Skeletal muscle tissue (tissue), 4 donors: ENCODE results near the gene DYNC1LI1. TPM values are rescaled to one million over a fixed set of nuclear protein-coding genes. Genes with fewer than 3 reads are reported as not detected.

Source experiments
- H3K27ac ChIP-seq: one replicate; pipeline ENCODE4 v1.7.0; 2013; ENCODE audit warnings: mild to moderate bottlenecking, low read depth, low read length, inconsistent platforms
- H3K27me3 ChIP-seq, 3 donors: one replicate each; pipeline ENCODE4 v1.7.0; 2013; ENCODE audit warnings: low read length in 3 of 3; ENCODE audit not compliant: control insufficient read depth in 3 of 3, insufficient read depth in 3 of 3
- H3K36me3 ChIP-seq, 3 donors: one replicate each; pipeline ENCODE4 v1.7.0; 2013; ENCODE audit warnings: low read length in 3 of 3; ENCODE audit not compliant: control insufficient read depth in 3 of 3, insufficient read depth in 3 of 3
- H3K4me1 ChIP-seq, 3 donors: one replicate each; pipeline ENCODE4 v1.7.0; 2013; ENCODE audit warnings: low read length in 3 of 3, mild to moderate bottlenecking in 3 of 3; ENCODE audit not compliant: control insufficient read depth in 3 of 3, insufficient read depth in 3 of 3
- H3K4me3 ChIP-seq, 3 donors: one replicate each; pipeline ENCODE4 v1.7.0; 2013; ENCODE audit warnings: low read length in 3 of 3
- H3K9ac ChIP-seq, 3 donors: one replicate each; pipeline ENCODE4 v1.7.0; 2013; ENCODE audit warnings: low read length in 3 of 3, mild to moderate bottlenecking in 3 of 3, moderate library complexity in 2 of 3, low read depth in 1 of 3
- H3K9me3 ChIP-seq, 3 donors: one replicate each; pipeline ENCODE4 v1.7.0; 2013; ENCODE audit warnings: low read length in 3 of 3; ENCODE audit not compliant: control insufficient read depth in 3 of 3
- total RNA-seq: library from RNA; depleted of rRNA; stranded (reverse); fragments of >200 nt; gene quantifications from one replicate; pipeline ENCODE4 v1.2.3, GENCODE V29; 2014
- donor health status: Osteomylitis.

The DYNC1LI1 gene
- total RNA-seq = 25.6 TPM

DNA sequence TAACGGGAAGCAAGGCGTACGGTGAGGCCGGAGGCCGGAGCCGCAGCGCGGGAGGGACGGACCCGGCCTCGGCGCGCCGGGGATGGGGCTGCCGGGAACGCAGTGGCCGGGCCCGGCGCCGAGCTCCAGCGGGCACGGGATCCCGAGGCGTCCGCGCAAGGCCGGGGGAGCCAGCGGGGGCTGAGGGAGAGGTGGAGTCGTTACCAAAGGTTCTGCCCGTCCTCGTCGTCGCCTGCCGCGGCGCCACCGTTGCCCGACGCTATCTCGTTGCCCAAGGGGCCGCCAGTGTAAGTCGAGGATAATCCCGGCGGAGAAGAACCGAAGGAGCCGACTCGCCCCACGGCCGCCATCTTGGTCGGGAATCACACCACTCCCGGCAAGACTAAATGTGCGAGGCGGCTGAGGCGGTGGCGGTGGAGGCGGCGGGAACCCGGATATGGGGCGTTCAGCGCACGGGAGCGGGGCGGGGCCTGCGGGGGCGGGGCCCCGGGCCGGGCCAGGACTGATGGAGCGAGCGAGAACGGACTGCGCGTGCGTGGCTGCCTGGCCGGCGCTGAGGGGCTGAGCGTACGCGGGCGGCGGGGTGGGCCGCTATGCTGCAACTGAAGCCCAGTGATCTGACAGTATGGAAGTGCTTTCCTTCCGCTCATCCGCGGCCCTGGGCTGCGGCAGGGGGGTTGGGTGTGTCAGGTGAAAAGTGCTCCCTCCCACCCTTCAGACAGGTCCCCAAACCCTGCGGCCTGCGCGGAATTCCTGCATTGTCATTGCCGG is at the start of gene DYNC1LI1:
DYNC1LI1 (minus strand) TSS at position 438 of the 771 bp plus-strand sequence; CDS start at position 350, 88 bp downstream.
- Histone ChIP-seq H3K27ac (peak within 1 kb of the TSS; percentile 95), H3K27me3 (no peaks in the 10 kb centered on the region), H3K4me1 (peaks cover 4 to 14% (median 11%) of the 10 kb centered on the region in 3 donors), H3K9ac (peak within 1 kb of the TSS; percentile 91 to 95 (median 93)), H3K4me3 (peak within 1 kb of the TSS; percentile 90 to 94 (median 91)), H3K9me3 (no peaks in the 10 kb centered on the region), H3K36me3 (peaks cover 0 to 4% (median 3%) of the 10 kb centered on the region in 3 donors)

DNA sequence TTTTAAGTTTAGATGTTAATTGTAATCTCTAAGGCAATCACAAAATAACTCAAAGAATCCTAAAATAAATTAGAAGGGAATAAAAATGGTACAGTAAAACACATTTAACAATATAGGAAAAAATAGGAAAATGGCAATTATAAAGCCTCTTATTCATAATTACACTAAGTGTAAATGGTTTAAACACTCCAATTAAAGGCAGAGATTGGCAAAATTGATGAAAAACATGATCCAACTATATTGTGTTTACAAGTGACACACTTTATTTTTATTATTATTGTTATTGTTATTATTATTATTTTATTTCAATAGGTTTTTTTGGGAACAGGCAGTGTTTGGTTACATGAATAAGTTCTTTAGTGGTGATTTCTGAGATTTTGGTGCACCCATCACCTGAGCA is 48.7 kb upstream of the DYNC1LI1 start:
- no peaks in the 10 kb centered on the region for H3K4me1 ChIP-seq
- no peak overlapping the region for H3K9ac ChIP-seq
- no peaks in the 10 kb centered on the region for H3K36me3 ChIP-seq
- H3K9me3 ChIP-seq = no peaks in the 10 kb centered on the region
- H3K27me3 ChIP-seq = no peaks in the 10 kb centered on the region
- no peak overlapping the region for H3K27ac ChIP-seq
- H3K4me3 ChIP-seq = no peak overlapping the region

GRCh38 chr3:32616267-32616962 is 45.8 kb upstream of the DYNC1LI1 start:
- H3K9me3 ChIP-seq = no peaks in the 10 kb centered on the region
- no peak overlapping the region for H3K4me3 ChIP-seq
- no peak overlapping the region for H3K27ac ChIP-seq
- H3K9ac ChIP-seq = no peak overlapping the region
- no peaks in the 10 kb centered on the region for H3K4me1 ChIP-seq
- H3K27me3 ChIP-seq = no peaks in the 10 kb centered on the region
- H3K36me3 ChIP-seq = no peaks in the 10 kb centered on the region

GRCh38 chr3:32614956-32615355 is 44.3 kb upstream of the DYNC1LI1 start:
- Histone ChIP-seq H3K27ac (no peak overlapping the region), H3K27me3 (no peaks in the 10 kb centered on the region), H3K9me3 (no peaks in the 10 kb centered on the region), H3K4me3 (no peak overlapping the region), H3K4me1 (no peaks in the 10 kb centered on the region), H3K9ac (no peak overlapping the region), H3K36me3 (no peaks in the 10 kb centered on the region)

DNA sequence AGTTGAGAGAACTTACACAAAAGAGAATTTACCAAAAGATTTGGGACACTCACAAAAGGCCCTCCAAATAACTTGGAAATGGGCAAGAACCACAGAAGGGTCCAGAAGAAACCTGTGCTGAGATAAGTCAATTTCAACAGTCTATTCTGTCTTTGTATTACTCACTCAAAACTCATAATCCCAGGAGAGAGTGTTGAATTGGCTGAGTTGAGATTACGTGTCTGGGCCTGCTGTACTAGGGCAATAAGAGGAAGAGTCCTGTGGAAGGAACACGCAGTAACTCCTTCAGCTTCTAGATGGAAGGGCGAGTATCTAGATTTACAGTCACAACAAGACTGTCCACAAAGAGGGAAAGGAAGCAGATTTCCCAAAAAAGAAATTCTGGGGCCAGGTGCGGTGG is 42.5 kb upstream of the DYNC1LI1 start:
- no peaks in the 10 kb centered on the region for H3K4me1 ChIP-seq
- no peak overlapping the region for H3K4me3 ChIP-seq
- H3K9ac ChIP-seq = no peak overlapping the region
- H3K27ac ChIP-seq = no peak overlapping the region
- no peaks in the 10 kb centered on the region for H3K36me3 ChIP-seq
- no peaks in the 10 kb centered on the region for H3K9me3 ChIP-seq
- H3K27me3 ChIP-seq = no peaks in the 10 kb centered on the region

DNA sequence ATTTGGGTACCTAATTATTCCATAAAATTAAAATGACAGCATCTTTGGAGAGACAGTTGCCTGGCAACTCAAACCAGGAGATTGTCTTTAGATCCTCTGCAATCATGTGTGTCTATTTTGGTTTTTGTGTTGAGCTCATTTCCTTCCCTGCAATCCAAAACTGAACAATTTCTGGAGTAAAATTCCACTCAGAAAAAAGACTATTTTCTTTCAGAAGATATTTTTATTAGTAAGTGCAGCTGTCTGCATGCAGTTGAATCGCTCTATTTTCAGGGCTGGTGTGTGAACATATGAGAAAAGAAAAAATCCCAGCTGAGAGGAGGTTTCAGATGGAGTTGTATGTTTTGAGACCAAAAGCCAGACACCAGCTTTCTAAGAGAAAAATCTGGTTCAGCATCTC is 41.9 kb upstream of the DYNC1LI1 start:
- Histone ChIP-seq H3K36me3 (no peaks in the 10 kb centered on the region), H3K27ac (no peak overlapping the region), H3K9ac (no peak overlapping the region), H3K9me3 (no peaks in the 10 kb centered on the region), H3K4me1 (no peaks in the 10 kb centered on the region), H3K4me3 (no peak overlapping the region), H3K27me3 (no peaks in the 10 kb centered on the region)

- H3K27ac ChIP-seq = no peak overlapping the region
- no peaks in the 10 kb centered on the region for H3K36me3 ChIP-seq
- H3K9me3 ChIP-seq = no peaks in the 10 kb centered on the region
- H3K4me3 ChIP-seq = no peak overlapping the region
- H3K4me1 ChIP-seq = no peaks in the 10 kb centered on the region
- H3K27me3 ChIP-seq = no peaks in the 10 kb centered on the region
- H3K9ac ChIP-seq = no peak overlapping the region
Measured at GRCh38 chr3:32607522-32607921, 36.9 kb upstream of the DYNC1LI1 start.

GRCh38 chr3:32606960-32607359 is 36.3 kb upstream of the DYNC1LI1 start:
- H3K4me1 ChIP-seq = no peaks in the 10 kb centered on the region
- H3K27ac ChIP-seq = no peak overlapping the region
- no peak overlapping the region for H3K9ac ChIP-seq
- H3K27me3 ChIP-seq = no peaks in the 10 kb centered on the region
- H3K36me3 ChIP-seq = no peaks in the 10 kb centered on the region
- no peaks in the 10 kb centered on the region for H3K9me3 ChIP-seq
- H3K4me3 ChIP-seq = no peak overlapping the region

DNA sequence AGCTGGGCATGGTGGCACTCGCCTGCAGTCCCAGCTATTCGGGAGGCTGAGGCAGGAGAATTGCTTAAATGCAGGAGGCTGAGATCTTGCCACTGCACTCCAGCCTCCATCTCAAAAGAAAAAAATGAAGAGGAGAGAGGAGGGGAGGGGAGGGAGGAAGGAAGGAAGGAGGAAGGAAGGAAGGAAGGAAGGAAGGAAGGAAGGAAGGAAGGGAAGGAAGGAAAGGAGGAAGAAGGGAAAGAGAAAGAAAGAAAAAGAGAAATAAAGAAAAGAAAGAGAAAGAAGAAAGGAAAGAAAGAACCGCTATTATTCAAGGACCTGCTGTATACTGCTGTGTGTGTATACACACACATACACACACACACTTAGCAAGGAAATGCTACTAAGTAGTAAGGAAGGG is 35.6 kb upstream of the DYNC1LI1 start:
- Histone ChIP-seq H3K27me3 (no peaks in the 10 kb centered on the region), H3K4me3 (no peak overlapping the region), H3K9ac (no peak overlapping the region), H3K4me1 (no peaks in the 10 kb centered on the region), H3K9me3 (no peaks in the 10 kb centered on the region), H3K36me3 (no peaks in the 10 kb centered on the region), H3K27ac (no peak overlapping the region)

GRCh38 chr3:32603064-32603463 is 32.4 kb upstream of the DYNC1LI1 start:
- H3K36me3 ChIP-seq = no peaks in the 10 kb centered on the region
- H3K9me3 ChIP-seq = no peaks in the 10 kb centered on the region
- no peaks in the 10 kb centered on the region for H3K4me1 ChIP-seq
- no peaks in the 10 kb centered on the region for H3K27me3 ChIP-seq
- no peak overlapping the region for H3K27ac ChIP-seq
- no peak overlapping the region for H3K4me3 ChIP-seq
- H3K9ac ChIP-seq = no peak overlapping the region
